KOPT-K1 (cell line): ENCODE measurements around the gene AJAP1.

Source experiments
- H3K27ac ChIP-seq: fragments of 200-600 bp; sonication (generic); 2 replicates; pipeline ENCODE4 v1.5.1; 2016; ENCODE audit warnings: antibody characterized with exemption, mild to moderate bottlenecking, low read depth, low read length; ENCODE audit not compliant: poor library complexity, severe bottlenecking
- H3K36me3 ChIP-seq: fragments of 200-600 bp; sonication (generic); 2 replicates; pipeline ENCODE4 v1.5.1; 2017; ENCODE audit warnings: antibody characterized with exemption, mild to moderate bottlenecking, low read length, moderate library complexity; ENCODE audit not compliant: insufficient read depth
- H3K9me3 ChIP-seq: fragments of 200-600 bp; sonication (generic); 2 replicates; pipeline ENCODE4 v1.5.1; 2017; ENCODE audit warnings: antibody characterized with exemption, low read length, mild to moderate bottlenecking; ENCODE audit not compliant: insufficient read depth, poor library complexity, severe bottlenecking

The AJAP1 gene

GRCh38 chr1:4756851-4757580, 102.6 kb downstream of the AJAP1 start:
- H3K9me3 ChIP-seq: peaks cover 33% of the 10 kb centered on the region
- no peak overlapping the region for H3K27ac ChIP-seq
- no peaks in the 10 kb centered on the region for H3K36me3 ChIP-seq

DNA sequence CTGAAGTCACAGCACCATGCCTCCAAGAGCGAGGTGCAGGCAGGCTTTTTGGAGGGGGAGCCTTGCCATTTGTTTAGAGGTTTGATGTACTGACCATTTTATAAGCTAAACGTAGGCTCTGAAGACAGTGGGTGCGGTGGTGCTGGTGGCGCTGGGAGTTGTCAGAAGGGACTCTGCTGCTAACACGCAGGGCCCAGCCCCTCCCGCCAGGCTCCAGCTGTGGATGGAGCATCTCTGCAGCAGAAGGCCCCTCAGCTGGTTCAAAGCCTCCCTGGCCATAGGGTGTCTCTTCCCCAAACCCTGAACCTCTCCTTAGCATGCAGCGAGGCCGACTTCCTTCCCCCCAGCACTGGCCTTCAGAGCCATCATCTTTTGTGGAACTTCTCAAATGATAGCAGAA, 105.3 kb downstream of the AJAP1 start:
- H3K27ac ChIP-seq: no peak overlapping the region
- H3K9me3 ChIP-seq: peaks cover 23% of the 10 kb centered on the region
- H3K36me3 ChIP-seq: no peaks in the 10 kb centered on the region

GRCh38 chr1:4760088-4760487, 105.7 kb downstream of the AJAP1 start:
- Histone ChIP-seq H3K9me3 (peaks cover 23% of the 10 kb centered on the region), H3K27ac (no peak overlapping the region), H3K36me3 (no peaks in the 10 kb centered on the region)

DNA sequence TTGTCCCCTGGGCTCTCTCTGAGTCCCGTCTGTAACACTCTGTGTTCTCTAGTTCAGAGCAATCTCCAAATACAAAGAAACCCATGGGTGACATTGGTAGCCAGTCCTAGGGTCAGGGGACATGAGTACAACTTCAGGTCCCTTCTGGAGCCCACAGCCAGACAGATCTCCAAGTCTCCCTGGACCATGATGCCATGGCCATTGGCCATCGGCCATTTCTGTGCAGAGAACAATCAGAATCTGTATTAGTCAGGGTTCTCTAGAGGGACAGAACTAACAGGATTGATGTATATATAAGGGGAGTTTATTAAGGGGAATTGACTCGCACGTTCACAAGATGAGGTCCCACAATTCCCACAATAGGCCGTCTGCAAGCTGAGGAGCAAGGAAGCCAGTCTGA, 106.9 kb downstream of the AJAP1 start:
- no peak overlapping the region for H3K27ac ChIP-seq
- no peaks in the 10 kb centered on the region for H3K36me3 ChIP-seq
- H3K9me3 ChIP-seq: peaks cover 23% of the 10 kb centered on the region

- H3K36me3 ChIP-seq: no peaks in the 10 kb centered on the region
- peaks cover 18% of the 10 kb centered on the region for H3K9me3 ChIP-seq
- no peak overlapping the region for H3K27ac ChIP-seq
These were observed 107.7 kb downstream of the AJAP1 start for GRCh38 chr1:4762146-4762545.

DNA sequence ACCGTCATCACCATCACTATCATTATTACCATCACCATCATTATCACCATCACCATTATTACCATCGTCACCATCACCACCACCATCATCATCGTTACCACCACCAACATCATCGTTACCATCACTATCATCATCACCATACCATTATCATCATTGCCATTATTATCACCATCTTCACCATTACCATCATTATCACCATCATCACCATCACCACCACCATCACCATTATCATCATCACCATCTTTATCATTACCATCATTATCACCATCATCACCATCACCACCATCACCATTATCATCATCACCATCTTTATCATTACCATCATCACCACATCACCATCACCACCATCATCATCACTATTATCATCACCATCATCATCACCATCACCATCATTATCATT, 112.9 kb downstream of the AJAP1 start:
- H3K36me3 ChIP-seq: no peaks in the 10 kb centered on the region
- H3K27ac ChIP-seq: no peak overlapping the region
- H3K9me3 ChIP-seq: no peaks in the 10 kb centered on the region

- H3K36me3 ChIP-seq: no peaks in the 10 kb centered on the region
- no peaks in the 10 kb centered on the region for H3K9me3 ChIP-seq
- H3K27ac ChIP-seq: no peak overlapping the region
These were observed 114.1 kb downstream of the AJAP1 start for GRCh38 chr1:4768553-4768952.

DNA sequence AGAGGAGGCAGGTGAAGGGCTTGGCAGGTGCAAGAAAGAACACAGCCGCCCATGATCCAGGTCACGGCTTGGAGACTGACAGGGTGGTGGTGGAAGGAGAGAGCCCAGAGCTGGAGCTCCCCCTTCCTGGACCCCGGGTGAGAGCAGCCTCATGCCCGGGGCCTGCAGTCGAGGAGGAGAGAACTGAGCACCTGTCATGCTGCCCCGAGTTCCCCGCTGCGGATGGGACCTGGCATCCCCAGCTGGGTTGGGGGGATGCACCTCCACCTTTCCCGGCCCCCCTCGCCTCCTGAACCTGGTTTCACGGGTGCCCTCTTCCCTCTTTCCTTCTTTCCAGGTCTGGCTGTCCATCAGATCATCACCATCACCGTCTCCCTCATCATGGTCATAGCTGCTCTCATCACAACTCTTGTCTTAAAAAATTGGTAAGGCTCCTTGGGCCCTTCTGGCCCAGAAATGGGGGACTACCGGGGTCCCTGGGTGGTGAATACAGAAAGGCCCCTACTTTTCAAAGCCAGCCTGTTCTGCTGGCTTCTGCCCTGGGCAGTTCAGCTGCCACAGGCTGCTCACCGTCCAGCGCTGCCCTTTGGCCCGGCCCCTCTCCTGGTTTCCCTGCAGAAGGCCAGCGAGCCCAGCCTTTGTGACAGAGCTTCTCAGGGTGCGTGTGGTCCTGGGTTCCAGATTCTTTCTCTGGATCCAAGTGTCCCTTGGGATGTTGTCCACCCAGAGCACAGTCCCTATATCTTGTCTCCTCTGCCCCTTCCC, 115.3 kb downstream of the AJAP1 start:
- Histone ChIP-seq H3K9me3 (no peaks in the 10 kb centered on the region), H3K36me3 (no peaks in the 10 kb centered on the region), H3K27ac (no peak overlapping the region)

DNA sequence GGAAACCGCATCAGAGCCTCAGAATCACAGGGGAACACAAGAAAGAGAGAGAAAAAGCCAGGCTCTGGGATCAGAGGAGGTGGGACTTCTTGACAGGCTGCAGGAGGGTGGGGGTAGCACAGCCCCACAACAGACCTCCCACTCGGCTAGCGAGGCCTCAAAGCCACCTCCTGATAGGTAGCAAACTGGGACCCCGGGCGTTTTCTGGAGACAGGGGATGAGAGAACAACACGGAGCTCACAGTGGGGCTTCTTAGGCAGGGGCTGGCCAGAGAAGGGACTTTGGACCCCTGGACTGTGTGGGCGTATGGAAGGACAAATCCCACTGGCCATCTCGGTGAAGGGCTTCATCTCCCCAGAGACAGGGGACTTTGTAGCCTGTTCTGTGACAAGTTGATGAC, 116.3 kb downstream of the AJAP1 start:
- no peaks in the 10 kb centered on the region for H3K9me3 ChIP-seq
- H3K27ac ChIP-seq: no peak overlapping the region
- no peaks in the 10 kb centered on the region for H3K36me3 ChIP-seq

DNA sequence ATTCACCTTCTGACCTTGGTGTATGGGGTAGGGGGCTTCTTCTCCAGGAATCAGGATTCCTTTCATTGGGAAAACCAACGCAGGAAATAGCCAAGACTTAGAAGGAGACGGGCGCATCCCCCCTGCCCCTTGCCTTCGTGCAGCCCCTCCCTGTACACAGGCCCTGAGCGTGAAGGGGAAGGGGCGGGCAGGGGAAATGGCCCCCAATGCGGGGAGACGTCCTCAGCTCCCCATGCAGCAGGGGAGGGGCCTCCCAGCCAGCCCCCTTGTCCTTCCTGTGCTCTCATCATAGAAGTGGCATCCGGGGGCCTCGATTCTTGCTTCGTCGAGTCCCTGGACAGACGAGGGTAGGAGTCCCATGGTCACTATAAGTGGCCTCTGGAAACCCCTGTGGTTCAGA, 116.9 kb downstream of the AJAP1 start:
- H3K36me3 ChIP-seq: no peaks in the 10 kb centered on the region
- H3K9me3 ChIP-seq: no peaks in the 10 kb centered on the region

DNA sequence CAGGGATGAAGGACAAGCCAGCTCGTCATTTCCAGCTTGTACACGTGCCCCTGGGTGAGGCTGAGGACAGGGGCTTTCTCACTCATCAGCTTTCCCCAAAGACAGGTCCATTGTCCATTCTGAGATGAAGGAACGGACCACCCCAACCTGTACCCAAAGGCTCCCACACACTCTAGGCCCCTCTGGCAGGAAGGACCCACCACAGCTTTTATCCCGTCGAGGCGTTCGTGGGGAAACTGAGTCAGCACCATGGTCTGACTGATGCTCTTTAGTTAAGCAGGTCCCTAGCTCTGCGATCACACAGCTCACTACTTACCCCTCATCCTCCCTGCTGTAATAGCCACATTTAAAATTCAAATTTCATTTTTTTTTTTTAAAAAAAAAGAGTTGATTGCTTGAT, 117.3 kb downstream of the AJAP1 start:
- no peaks in the 10 kb centered on the region for H3K9me3 ChIP-seq

More for the DNA sequence above, 116.9 kb downstream of the AJAP1 start:
- no peak overlapping the region for H3K27ac ChIP-seq

DNA sequence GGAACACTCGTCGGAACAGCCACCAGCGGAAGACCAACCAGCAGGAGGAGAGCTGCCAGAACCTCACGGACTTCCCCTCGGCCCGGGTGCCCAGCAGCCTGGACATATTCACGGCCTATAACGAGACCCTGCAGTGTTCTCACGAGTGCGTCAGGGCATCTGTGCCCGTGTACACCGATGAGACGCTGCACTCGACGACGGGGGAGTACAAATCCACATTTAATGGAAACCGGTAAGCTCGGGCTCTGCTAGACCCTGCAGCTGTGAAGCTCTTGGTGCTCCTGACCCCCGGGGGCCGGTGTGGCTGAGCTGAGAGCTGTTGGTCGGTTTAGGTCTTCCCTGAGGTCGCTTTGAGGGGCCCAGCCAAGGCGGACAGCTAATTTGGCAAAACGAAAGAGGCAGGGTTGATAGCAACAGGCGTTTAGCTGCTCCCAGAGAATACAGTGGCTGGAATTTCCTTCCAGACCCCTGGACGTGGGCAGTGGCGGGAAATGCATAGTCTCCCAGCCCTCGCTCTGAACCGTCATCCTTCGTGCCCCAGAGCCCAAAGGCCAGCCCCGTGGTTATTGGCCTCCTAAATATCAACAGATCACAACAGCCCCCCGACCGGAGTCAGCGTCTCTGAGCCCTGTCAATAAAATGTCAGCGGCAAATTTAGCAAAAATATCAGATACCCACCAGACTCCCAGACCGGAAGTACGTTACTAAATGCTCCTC, 118.0 kb downstream of the AJAP1 start:
- H3K9me3 ChIP-seq: no peaks in the 10 kb centered on the region
- no peaks in the 10 kb centered on the region for H3K36me3 ChIP-seq
- no peak overlapping the region for H3K27ac ChIP-seq

More for the DNA sequence above, 117.3 kb downstream of the AJAP1 start:
- H3K27ac ChIP-seq: no peak overlapping the region
- no peaks in the 10 kb centered on the region for H3K36me3 ChIP-seq

DNA sequence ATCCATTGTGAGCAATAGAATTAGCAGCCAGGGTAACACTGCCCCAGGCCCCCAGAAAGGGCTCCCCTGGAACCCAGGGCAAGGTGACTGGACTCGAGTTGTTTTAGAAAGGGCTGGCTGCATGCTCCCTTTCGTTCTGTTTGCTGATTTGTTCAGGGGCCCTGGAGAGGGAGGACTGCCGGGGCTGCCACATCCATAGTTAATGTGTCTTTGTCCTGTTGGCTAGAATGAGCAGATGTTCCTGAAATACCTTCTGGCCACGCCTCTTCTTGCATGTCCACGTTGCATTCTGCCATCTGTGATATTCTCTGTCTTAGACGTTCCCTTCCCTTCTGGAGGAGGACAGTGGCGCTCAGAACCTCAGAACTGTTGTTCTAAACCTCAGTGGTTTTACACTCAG, 118.8 kb downstream of the AJAP1 start:
- H3K27ac ChIP-seq: no peak overlapping the region
- no peaks in the 10 kb centered on the region for H3K9me3 ChIP-seq
- H3K36me3 ChIP-seq: no peaks in the 10 kb centered on the region

GRCh38 chr1:4775506-4775905, 121.1 kb downstream of the AJAP1 start:
- Histone ChIP-seq H3K27ac (no peak overlapping the region), H3K9me3 (no peaks in the 10 kb centered on the region), H3K36me3 (no peaks in the 10 kb centered on the region)

DNA sequence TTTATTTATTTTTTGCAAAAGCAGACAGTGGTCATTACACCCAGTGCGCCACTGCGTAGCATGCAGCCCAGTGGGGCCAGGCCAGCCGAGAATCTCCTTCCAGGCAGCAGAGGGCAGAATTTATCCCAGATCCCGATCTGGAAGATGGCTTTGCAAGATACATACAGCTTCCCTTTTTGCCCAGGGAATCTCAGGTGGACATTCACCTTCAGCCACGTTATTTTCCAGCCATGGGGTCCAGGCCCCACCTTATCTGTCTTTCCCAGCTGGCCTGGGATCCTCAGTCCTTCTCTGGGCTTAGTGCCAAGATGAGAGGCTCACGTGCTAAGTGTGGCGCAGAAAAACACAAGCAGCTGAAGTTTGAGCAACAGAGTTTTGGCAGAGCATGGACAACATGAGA, 123.6 kb downstream of the AJAP1 start:
- H3K36me3 ChIP-seq: no peaks in the 10 kb centered on the region
- H3K27ac ChIP-seq: no peak overlapping the region
- H3K9me3 ChIP-seq: no peaks in the 10 kb centered on the region
